Astrocyte (in vitro differentiated cells and primary cell): ENCODE results near the gene SAC3D1. TPM values are rescaled to one million over a fixed set of nuclear protein-coding genes. Genes with fewer than 3 reads are reported as not detected.
A peak's percentile ranks its signal among the peaks of the same experiment; 100 is the strongest.

Experiments
- DNase-seq: peaks from one replicate; pipeline ENCODE4 v3.0.0-alpha.2; 2010; ENCODE audit warnings: low read depth
- FAIRE-seq: peaks from 2 replicates; lab custom pipeline; 2011; peaks lifted over from hg19 to GRCh38; lab: Jason Lieb, UNC
- H2AFZ ChIP-seq: 2 replicates; pipeline ENCODE4 v1.6.0; 2012; ENCODE audit warnings: low read depth, low read length, inconsistent platforms
- H3K27ac ChIP-seq: 2 replicates; pipeline ENCODE4 v1.5.1; 2011; ENCODE audit warnings: low read depth, low read length, inconsistent platforms
- H3K27me3 ChIP-seq: 2 replicates; pipeline ENCODE4 v1.6.0; 2011; ENCODE audit warnings: low read length, inconsistent platforms; ENCODE audit not compliant: insufficient read depth
- H3K36me3 ChIP-seq: 2 replicates; pipeline ENCODE4 v1.5.1; 2011; ENCODE audit warnings: low read length, inconsistent platforms; ENCODE audit not compliant: insufficient read depth
- H3K4me1 ChIP-seq: 2 replicates; pipeline ENCODE4 v1.5.1; 2011; ENCODE audit warnings: low read length, inconsistent platforms; ENCODE audit not compliant: insufficient read depth
- H3K4me2 ChIP-seq: 2 replicates; pipeline ENCODE4 v1.6.0; 2012; ENCODE audit warnings: low read length, inconsistent platforms
- H3K4me3 ChIP-seq: 2 replicates; pipeline ENCODE4 v1.5.1; 2011; ENCODE audit warnings: low read depth, mild to moderate bottlenecking, low read length, inconsistent platforms; ENCODE audit not compliant: insufficient read depth
- H3K79me2 ChIP-seq: 2 replicates; pipeline ENCODE4 v1.6.0; 2012; ENCODE audit warnings: mild to moderate bottlenecking, low read length, inconsistent platforms; ENCODE audit not compliant: insufficient read depth
- H3K9ac ChIP-seq: 2 replicates; pipeline ENCODE4 v1.6.0; 2012; ENCODE audit warnings: mild to moderate bottlenecking, low read length, inconsistent platforms
- H3K9me3 ChIP-seq: 2 replicates; pipeline ENCODE4 v1.5.1; 2012; ENCODE audit warnings: low read depth, mild to moderate bottlenecking, low read length, inconsistent platforms; ENCODE audit not compliant: insufficient read depth
- H4K20me1 ChIP-seq: 2 replicates; pipeline ENCODE4 v1.6.0; 2012; ENCODE audit warnings: low read length, inconsistent platforms; ENCODE audit not compliant: insufficient read depth
- H3K27ac Mint-ChIP-seq: one replicate; pipeline ENCODE4 v1.8.0; 2021; ENCODE audit warnings: mild to moderate bottlenecking, mixed read lengths; ENCODE audit not compliant: unreplicated experiment
- H3K27me3 Mint-ChIP-seq: one replicate; pipeline ENCODE4 v1.8.0; 2021; ENCODE audit warnings: low read depth, mixed read lengths; ENCODE audit not compliant: unreplicated experiment
- H3K36me3 Mint-ChIP-seq: one replicate; pipeline ENCODE4 v1.8.0; 2021; ENCODE audit warnings: low read depth, mixed read lengths; ENCODE audit not compliant: unreplicated experiment
- H3K4me1 Mint-ChIP-seq: one replicate; pipeline ENCODE4 v1.8.0; 2021; ENCODE audit warnings: low read depth, mixed read lengths; ENCODE audit not compliant: unreplicated experiment
- H3K4me3 Mint-ChIP-seq: one replicate; pipeline ENCODE4 v1.8.0; 2021; ENCODE audit warnings: mild to moderate bottlenecking, moderate library complexity, mixed read lengths; ENCODE audit not compliant: unreplicated experiment
- H3K9me3 Mint-ChIP-seq: one replicate; pipeline ENCODE4 v1.8.0; 2021; ENCODE audit warnings: mild to moderate bottlenecking, mixed read lengths; ENCODE audit not compliant: unreplicated experiment
- CTCF ChIP-seq: IDR thresholded peaks from 2 replicates; pipeline ENCODE4 v1.5.1; 2011; ENCODE audit warnings: low read depth, mild to moderate bottlenecking, inconsistent platforms, low read length, moderate library complexity; ENCODE audit not compliant: insufficient read depth
- EZH2 ChIP-seq: IDR thresholded peaks from 2 replicates; pipeline ENCODE4 v1.6.1; 2012; ENCODE audit warnings: mild to moderate bottlenecking, low read length, inconsistent platforms; ENCODE audit not compliant: insufficient read depth
- total RNA-seq: library from RNA; stranded (reverse); gene quantifications from 2 replicates; pipeline ENCODE4 v1.2.1, GENCODE V29; 2021

The SAC3D1 gene
- total RNA-seq, 1 donor from 2014 or later: 14.6 TPM

GRCh38 chr11:64996327-64996709 lies 44.7 kb upstream of the SAC3D1 start:
- DNase-seq (no peak), FAIRE-seq (no peak)
- Histone ChIP-seq H3K36me3 (no peaks in the 10 kb centered on the region), H3K4me1 (peaks cover 7% of the 10 kb centered on the region), H3K4me2 (peak overlapping the region; percentile 72), H3K4me3 (no peak overlapping the region), H2AFZ (no peak overlapping the region), H3K79me2 (no peaks in the 10 kb centered on the region), H3K9ac (no peak overlapping the region), H4K20me1 (no peaks in the 10 kb centered on the region), H3K27me3 (no peaks in the 10 kb centered on the region), H3K27ac (no peak overlapping the region), H3K9me3 (no peaks in the 10 kb centered on the region)
- H3K9me3 Mint-ChIP-seq: peaks cover 5% of the 10 kb centered on the region
- peak overlapping the region; percentile 80 for H3K4me3 Mint-ChIP-seq
- no peaks in the 10 kb centered on the region for H3K36me3 Mint-ChIP-seq
- H3K27ac Mint-ChIP-seq: peak overlapping the region; percentile 29
- H3K27me3 Mint-ChIP-seq: peaks cover 6% of the 10 kb centered on the region
- no peak for TF ChIP-seq CTCF
- no peak for TF ChIP-seq EZH2
- H3K4me1 Mint-ChIP-seq: peaks cover 9% of the 10 kb centered on the region

- Mint-ChIP-seq H3K27ac (peak within 1 kb of the TSS; percentile 29), H3K27me3 (peaks cover 9% of the 10 kb centered on the region), H3K4me1 (peaks cover 9% of the 10 kb centered on the region), H3K9me3 (peaks cover 5% of the 10 kb centered on the region), H3K36me3 (no peaks in the 10 kb centered on the region), H3K4me3 (peak within 1 kb of the TSS; percentile 80)
- Histone ChIP-seq H3K4me3 (no peak within 1 kb of the TSS), H3K9ac (no peak within 1 kb of the TSS), H3K4me2 (peak within 1 kb of the TSS; percentile 72), H4K20me1 (no peaks in the 10 kb centered on the region), H3K9me3 (no peaks in the 10 kb centered on the region), H3K36me3 (no peaks in the 10 kb centered on the region), H2AFZ (peak within 1 kb of the TSS; percentile 48), H3K27me3 (no peaks in the 10 kb centered on the region), H3K27ac (no peak within 1 kb of the TSS), H3K79me2 (no peaks in the 10 kb centered on the region), H3K4me1 (peaks cover 7% of the 10 kb centered on the region)
- no peak for FAIRE-seq
- peak; percentile 44 for DNase-seq
- no peak for TF ChIP-seq CTCF
- TF ChIP-seq EZH2: no peak
These were observed 44.2 kb upstream of the SAC3D1 start, which contains the start of gene BATF2 for GRCh38 chr11:64996710-64997380. BATF2 (minus strand) TSS chr11:64996971; CDS start chr11:64996914, 57 bp downstream.

- Histone ChIP-seq H3K27ac (no peak overlapping the region), H2AFZ (no peak overlapping the region), H3K4me3 (no peak overlapping the region), H3K79me2 (no peaks in the 10 kb centered on the region), H3K27me3 (no peaks in the 10 kb centered on the region), H3K4me1 (peaks cover 7% of the 10 kb centered on the region), H3K9ac (no peak overlapping the region), H3K4me2 (no peak overlapping the region), H3K9me3 (no peaks in the 10 kb centered on the region), H3K36me3 (no peaks in the 10 kb centered on the region), H4K20me1 (no peaks in the 10 kb centered on the region)
- H3K9me3 Mint-ChIP-seq: peaks cover 5% of the 10 kb centered on the region
- peak overlapping the region; percentile 47 for H3K27ac Mint-ChIP-seq
- H3K27me3 Mint-ChIP-seq: peaks cover 11% of the 10 kb centered on the region
- H3K4me1 Mint-ChIP-seq: peaks cover 9% of the 10 kb centered on the region
- TF ChIP-seq CTCF: no peak
- DNase-seq: no peak
- H3K4me3 Mint-ChIP-seq: no peak overlapping the region
- FAIRE-seq: no peak
- no peaks in the 10 kb centered on the region for H3K36me3 Mint-ChIP-seq
These were observed 42.9 kb upstream of the SAC3D1 start for GRCh38 chr11:64998141-64998540.
